ENCODE results near the gene SIRT7.
A peak's percentile ranks its signal among the peaks of the same experiment; 100 is the strongest.

SIRT7 gene

GRCh38 chr17:81904600-81905423 lies 13.2 kb downstream of the SIRT7 start:
- no peak for DNase-seq

- no peak for DNase-seq
These were observed 13.9 kb downstream of the SIRT7 start for GRCh38 chr17:81903896-81904599.

- DNase-seq, result no peak
These were observed 14.6 kb downstream of the SIRT7 start for GRCh38 chr17:81903415-81903831.

DNA sequence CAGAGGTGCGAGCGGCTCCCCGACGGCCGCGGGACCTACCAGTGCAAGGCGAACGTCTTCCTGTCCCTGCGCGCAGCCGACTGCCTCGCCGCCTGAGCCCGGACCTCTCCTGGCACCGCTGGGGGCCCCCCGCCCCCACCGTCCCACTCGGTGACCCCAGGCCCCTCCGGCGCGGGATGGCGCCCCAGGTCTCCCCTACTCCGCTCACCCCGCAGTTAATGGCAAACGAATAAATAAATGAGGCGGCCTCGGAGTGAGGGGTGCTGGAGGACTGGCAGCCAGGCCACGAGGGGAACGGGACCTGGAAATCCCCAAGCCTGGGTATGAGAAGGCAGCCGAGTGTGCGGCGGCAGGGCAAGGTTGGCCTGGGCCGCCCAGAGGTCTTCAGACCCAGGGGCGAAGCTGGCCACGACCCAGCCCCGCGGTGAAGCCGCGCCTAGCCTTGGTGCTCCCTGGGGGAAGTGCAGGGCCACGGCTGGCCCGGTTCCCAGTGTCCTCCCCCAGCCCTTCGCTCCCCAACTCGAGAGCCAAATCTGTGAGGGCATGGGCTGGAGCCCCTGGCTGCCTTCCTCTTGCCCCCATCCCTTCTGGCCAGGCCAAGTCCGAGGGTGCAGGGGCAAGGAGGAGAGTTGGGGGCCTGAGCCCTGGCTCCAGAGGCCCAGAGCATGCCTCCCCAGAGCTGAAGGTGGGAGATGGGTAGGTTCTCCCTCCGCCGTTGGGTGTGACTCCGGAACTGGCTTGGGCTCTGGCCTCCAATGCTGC lies 15.1 kb downstream of the SIRT7 start:
- no peak for DNase-seq

- peak; percentile 24 for DNase-seq
These were observed 15.8 kb downstream of the SIRT7 start, which contains the start of gene NPB for GRCh38 chr17:81902023-81902652. TSS of gene NPB (plus strand) at chr17:81902238. CDS start at chr17:81902278, 40 bp downstream.

- peak; percentile 28 for DNase-seq
These were observed 16.6 kb downstream of the SIRT7 start for GRCh38 chr17:81901167-81902022.

DNA sequence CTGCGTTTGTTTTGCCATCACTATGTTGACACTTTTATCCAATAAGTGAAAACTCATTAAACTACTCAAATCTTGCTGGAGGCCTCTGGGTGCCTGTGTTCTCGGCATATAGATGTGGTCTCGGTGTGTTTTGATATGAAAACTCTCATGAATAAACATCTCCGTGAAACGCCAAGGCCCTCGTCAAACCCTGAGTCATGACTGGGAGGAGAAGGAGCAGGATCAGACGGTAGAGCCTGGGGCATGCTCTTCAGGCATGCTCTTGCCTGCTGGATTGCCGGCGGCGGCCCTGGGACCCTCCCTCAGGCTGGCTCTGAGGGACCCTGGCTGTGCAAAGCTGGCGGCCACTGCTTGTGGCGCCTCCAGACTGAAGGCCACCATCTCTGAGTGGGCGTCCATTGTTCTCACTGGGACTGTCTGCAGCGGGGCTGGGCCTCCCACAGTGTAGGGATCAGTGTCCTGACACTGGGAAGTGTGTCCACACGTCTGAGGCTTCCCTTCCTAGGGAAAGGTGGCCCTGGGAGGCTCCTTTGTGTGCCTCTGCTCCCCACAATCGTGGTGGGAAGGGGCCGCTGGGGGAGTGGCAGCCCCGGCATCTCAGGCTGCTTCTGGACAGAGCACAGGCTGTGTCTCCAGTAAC lies 17.7 kb downstream of the SIRT7 start:
- DNase-seq, result no peak

- DNase-seq, result no peak
These were observed 18.3 kb downstream of the SIRT7 start for GRCh38 chr17:81899514-81900166.

- DNase-seq, result no peak
These were observed 19.1 kb downstream of the SIRT7 start for GRCh38 chr17:81898885-81899284.

GRCh38 chr17:81898029-81898866 lies 19.7 kb downstream of the SIRT7 start:
- DNase-seq, result no peak

GRCh38 chr17:81895400-81895799 lies 22.6 kb downstream of the SIRT7 start:
- DNase-seq, result no peak

- DNase-seq, result no peak
These were observed 26.7 kb downstream of the SIRT7 start for GRCh38 chr17:81891303-81891552.

- no peak for DNase-seq
These were observed 27.3 kb downstream of the SIRT7 start for GRCh38 chr17:81890447-81891302.

- no peak for DNase-seq
These were observed 28.4 kb downstream of the SIRT7 start for GRCh38 chr17:81889602-81890001.

DNA sequence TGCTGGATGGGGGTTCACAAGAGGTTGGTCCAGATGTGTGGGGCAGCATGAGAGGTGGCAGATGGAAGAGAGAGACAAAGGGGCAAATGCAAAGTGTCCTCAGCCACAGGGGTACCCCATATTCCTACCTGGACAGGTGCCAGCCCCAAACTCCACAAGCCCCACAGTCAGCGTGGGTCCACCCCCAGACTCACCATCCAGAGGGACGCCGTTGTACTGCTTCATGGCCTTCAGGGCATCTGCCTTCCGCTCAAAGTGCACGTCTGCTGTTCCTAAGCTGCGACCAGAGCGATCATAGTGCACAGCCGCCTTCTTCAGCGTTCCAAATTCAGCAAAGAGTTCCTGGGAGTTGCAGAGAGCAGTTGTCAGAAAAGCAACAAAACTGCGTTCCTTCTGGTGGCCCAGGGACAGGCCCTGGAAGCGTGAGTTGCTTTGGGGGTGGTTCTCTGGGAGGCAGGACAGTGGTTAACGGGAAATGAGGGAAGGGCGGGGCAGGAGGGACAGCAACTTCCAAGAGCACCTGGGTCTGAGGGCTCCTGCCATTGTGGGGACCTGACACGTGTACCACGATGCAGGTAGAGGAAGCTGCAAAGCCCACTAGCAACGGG lies 28.9 kb downstream of the SIRT7 start:
- no peak for DNase-seq

- no peak for DNase-seq
These were observed 29.6 kb downstream of the SIRT7 start for GRCh38 chr17:81888105-81888987.

- no peak for DNase-seq
These were observed 32.0 kb downstream of the SIRT7 start for GRCh38 chr17:81885869-81886548.
